Measurements from ENCODE around the gene TIGD7.

The TIGD7 gene

DNA sequence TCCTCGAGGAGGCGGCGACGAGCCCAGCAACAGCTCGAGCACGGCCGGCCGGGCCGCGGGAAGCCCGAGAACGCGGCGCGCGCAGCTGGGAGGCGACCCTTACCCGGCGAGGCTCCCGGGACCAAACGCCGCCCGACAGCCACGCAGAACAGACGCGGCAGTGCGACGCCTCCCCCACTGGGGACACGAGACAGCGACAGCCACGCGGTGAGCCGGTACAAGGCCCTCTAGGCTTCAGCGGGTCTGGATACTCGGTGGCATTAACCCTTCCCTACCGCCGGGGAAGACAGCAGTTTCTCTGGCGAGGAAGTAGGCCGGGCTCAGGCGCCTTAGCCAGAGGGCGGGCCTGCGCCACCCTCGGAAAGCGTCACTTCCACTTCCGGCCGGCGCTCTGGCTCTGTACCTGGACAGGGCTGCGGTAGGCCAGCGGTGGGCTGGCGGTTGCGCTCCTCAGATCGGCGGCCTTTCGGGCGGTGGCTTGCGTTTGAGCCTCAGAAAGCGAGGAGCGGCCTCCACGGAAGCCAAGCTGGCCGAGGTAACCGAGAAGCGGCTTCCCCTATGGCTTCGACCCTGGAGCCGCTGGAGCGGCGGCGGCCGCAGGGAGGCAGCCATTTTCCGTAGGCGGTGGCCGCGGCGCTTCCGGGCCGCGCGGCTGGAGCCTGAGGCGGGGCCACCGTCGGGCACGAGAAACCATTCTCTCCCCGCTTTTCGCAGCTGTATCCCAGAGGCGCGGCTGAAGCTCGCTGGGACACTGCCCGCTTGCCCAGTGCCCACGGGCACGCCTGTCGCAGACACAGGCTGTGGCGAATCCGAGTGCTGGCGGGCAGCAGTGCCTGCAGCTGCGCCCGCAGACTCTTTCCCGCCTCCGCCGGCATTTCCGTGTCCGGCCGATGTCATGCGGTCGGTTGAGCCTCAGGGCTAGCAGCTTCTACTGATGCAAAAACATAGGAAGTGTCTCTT is at the start of gene TIGD7, which contains the start of gene ZNF75A:
TIGD7 (minus strand) TSS at position 322 of the 960 bp plus-strand sequence. CDS start 4,816 bp downstream, outside the sequence.
ZNF75A (plus strand) TSS at position 389 of the 960 bp plus-strand sequence. CDS start 2,932 bp downstream, outside the sequence.
- peak; percentile 75 to 78 for DNase-seq (ENCODE audit: low read depth in 2 of 2)

GRCh38 chr16:3349175-3349574 is 43.9 kb upstream of the TIGD7 start:
- no peak for DNase-seq (ENCODE audit: low read depth in 2 of 2)

DNA sequence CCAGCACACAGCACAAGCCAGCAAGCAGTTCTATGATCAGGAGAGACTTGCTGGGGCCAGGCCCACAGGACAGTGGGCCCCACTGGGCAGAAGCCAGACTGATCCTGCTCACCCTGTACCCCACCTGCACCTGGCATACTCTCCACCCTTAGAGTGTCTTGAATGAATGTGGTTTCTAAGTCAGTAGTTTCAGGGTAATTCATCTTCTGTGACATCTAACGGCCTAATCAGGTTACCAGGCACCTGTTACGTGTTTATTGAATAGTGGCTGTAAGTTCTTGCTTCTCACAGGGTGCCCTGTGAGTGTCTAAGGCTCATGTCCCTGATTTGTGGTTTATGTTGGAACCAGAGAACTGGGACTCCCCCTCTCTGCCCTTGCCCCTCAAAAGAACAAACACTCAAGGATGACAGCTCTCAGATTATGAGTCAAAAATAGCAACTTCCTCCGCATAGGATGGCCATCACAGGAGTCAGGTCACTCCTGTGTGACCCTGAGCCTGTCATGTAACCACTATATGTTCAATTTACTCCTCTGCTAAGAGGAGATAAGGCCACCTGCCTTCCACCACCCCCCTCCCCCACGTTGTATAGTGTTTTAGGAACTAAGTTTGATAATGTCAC is 43.4 kb upstream of the TIGD7 start:
- DNase-seq (ENCODE audit: low read depth in 2 of 2), result no peak

- no peak for DNase-seq (ENCODE audit: low read depth in 2 of 2)
Observed at GRCh38 chr16:3347586-3347985, 42.4 kb upstream of the TIGD7 start.

DNA sequence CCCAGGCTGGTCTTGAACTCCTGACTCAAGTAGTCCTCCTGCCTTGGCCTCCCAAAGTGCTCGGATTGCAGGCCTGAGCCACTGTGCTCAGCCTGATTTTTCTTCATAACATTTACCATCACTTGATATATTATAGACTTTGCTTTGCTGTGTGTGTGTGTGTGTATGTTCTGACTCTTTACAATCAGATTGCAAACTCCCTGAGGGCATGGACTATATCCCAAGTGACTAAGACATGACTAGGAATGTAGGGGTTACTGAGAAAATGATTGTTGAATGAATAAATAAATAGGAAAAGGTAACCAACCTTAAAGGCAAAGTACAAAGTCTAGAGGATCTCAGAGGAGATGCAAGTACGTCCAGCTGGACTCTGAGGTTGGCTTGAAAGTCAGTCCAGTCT is 40.8 kb upstream of the TIGD7 start:
- no peak for DNase-seq (ENCODE audit: low read depth in 2 of 2)

DNA sequence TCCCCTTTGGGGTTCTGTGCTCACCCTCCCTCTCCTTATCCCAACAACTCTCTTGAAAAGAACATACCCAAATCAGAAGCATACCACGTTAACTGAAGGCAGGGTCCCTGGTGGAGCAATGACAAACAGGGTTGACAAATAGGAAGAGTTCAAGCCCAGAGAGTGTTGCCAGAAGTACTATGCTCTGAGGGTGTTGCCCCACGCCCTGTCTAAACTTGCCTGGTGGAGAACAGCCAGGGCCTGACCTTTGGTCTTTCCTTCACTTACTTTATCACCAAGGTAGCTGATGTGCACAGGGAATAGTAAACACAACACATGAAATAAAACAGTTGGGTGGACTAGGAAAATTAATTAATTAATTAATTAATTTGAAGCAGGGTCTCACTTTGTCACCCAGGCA is 23.4 kb upstream of the TIGD7 start:
- DNase-seq (ENCODE audit: low read depth in 2 of 2), result no peak

- no peak for DNase-seq (ENCODE audit: low read depth in 2 of 2)
Observed at GRCh38 chr16:3328104-3328503, 22.9 kb upstream of the TIGD7 start.

DNA sequence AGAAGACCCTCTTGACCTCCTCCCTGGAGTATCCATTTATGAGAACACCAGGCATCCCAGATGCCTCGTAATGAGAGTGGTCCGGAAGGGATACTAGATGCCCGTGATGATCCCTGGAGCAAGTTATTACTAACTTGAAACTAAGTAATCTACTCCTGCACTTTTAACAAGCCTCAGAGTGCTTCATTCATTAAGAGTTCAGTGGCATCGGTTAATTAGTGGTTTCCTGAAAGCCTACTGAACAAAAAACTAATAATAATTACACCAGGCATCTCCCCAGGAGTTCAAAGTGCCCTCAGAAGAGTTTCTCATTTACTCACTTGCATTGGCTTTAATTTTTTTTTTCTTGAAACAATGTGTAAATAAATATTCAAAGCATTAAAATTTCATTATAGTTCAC is 22.3 kb upstream of the TIGD7 start:
- DNase-seq (ENCODE audit: low read depth in 2 of 2), result no peak

GRCh38 chr16:3321816-3322215 is 16.6 kb upstream of the TIGD7 start:
- no peak for DNase-seq (ENCODE audit: low read depth in 2 of 2)

- no peak for DNase-seq (ENCODE audit: low read depth in 2 of 2)
Observed at GRCh38 chr16:3317315-3317999, 12.2 kb upstream of the TIGD7 start.

GRCh38 chr16:3311496-3311895 is 6.3 kb upstream of the TIGD7 start:
- no peak for DNase-seq (ENCODE audit: low read depth in 2 of 2)

- no peak for DNase-seq (ENCODE audit: low read depth in 2 of 2)
Observed at GRCh38 chr16:3306078-3306477, 848 bp upstream of the TIGD7 start.

GRCh38 chr16:3304370-3304769 is 860 bp downstream of the TIGD7 start:
- DNase-seq (ENCODE audit: low read depth in 2 of 2), result no peak

DNA sequence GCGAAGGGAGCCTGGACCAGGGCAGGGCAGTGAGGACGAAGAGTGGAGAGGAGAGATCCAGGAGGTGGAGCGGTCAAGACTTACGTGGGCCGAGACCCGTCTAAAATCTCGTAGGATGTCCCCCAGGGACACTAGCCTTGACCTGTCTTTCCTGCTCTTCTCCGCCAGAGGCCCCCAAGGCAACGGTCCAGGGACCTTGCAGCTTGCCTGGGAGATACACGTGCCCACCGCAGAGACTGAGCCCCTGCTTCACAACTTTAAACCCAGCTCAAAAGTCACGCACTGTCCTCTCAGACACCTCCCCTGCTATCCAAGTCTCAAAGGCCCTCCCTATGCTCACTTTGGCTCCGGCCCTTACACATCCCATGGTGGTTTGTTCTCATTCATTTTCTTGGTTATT is 9.4 kb downstream of the TIGD7 start:
- DNase-seq (ENCODE audit: low read depth in 2 of 2), result no peak

GRCh38 chr16:3295209-3295608 is 10.0 kb downstream of the TIGD7 start:
- DNase-seq (ENCODE audit: low read depth in 2 of 2), result no peak

- no peak for DNase-seq (ENCODE audit: low read depth in 2 of 2)
Observed at GRCh38 chr16:3292604-3293003, 12.6 kb downstream of the TIGD7 start.

- no peak for DNase-seq (ENCODE audit: low read depth in 2 of 2)
Observed at GRCh38 chr16:3289998-3290673, 15.1 kb downstream of the TIGD7 start.

DNA sequence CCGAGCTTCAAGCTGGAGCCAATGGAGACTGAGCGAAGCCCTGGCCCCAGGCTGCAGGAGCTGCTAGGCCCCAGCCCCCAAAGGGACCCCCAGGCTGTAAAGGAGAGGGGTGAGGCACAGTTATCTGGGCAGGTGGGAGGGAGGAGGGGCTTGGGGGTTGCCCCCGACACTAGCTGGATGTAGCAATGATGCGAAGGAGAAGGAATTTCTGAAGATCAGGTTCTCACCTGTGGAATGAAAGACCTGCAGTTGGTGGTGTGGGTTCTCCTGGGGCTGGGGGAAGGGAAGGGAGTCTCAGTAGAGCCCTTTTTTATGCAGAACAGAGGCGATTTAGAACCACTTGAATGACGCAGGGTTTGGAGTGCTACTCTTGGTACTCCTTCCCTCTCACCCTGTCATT is 20.1 kb downstream of the TIGD7 start:
- no peak for DNase-seq (ENCODE audit: low read depth in 2 of 2)

- DNase-seq (ENCODE audit: low read depth in 2 of 2), result no peak
Observed at GRCh38 chr16:3283543-3284447, 21.4 kb downstream of the TIGD7 start.

- DNase-seq (ENCODE audit: low read depth in 2 of 2), result peak; percentile 97
Observed at GRCh38 chr16:3282730-3283542, 22.3 kb downstream of the TIGD7 start, which contains the start of gene ZNF263. TSS of gene ZNF263 (plus strand) at chr16:3283491. CDS start at chr16:3283819, 328 bp downstream.

Measured in fibroblast of skin of left quadriceps (primary cell).